ENCODE measurements around the gene TANGO6. TPM values are rescaled to one million over a fixed set of nuclear protein-coding genes. Genes with fewer than 3 reads are reported as not detected.

The TANGO6 gene
- total RNA-seq, 2 donors from 2014 or later, result 9.6 to 15.3 TPM

- Histone ChIP-seq H3K9me3 (ENCODE audit: control insufficient read depth, low read length) (no peaks in the 10 kb centered on the region), H3K4me1 (ENCODE audit: control insufficient read depth, insufficient read depth, low read length) (no peaks in the 10 kb centered on the region), H3K4me3 (ENCODE audit: low read length) (no peak overlapping the region), H3K36me3 (ENCODE audit: control insufficient read depth, insufficient read depth, low read length) (peaks cover 6% of the 10 kb centered on the region), H3K27me3 (ENCODE audit: control insufficient read depth, insufficient read depth, low read length, poor library complexity, severe bottlenecking) (no peaks in the 10 kb centered on the region), H3K9ac (ENCODE audit: extremely low read depth, low read length, poor library complexity, severe bottlenecking) (no peak overlapping the region), H3K27ac (ENCODE audit: low read depth, low read length) (no peak overlapping the region)
- Mint-ChIP-seq H3K9me3 (peaks cover 7% of the 10 kb centered on the region), H3K27ac (no peak overlapping the region), H3K4me3 (no peak overlapping the region), H3K4me1 (peaks cover 3% of the 10 kb centered on the region), H3K36me3 (ENCODE audit: low read depth) (no peaks in the 10 kb centered on the region), H3K27me3 (ENCODE audit: insufficient read depth) (no peaks in the 10 kb centered on the region)
- DNase-seq, result no peak
- TF ChIP-seq, protein P1, sequence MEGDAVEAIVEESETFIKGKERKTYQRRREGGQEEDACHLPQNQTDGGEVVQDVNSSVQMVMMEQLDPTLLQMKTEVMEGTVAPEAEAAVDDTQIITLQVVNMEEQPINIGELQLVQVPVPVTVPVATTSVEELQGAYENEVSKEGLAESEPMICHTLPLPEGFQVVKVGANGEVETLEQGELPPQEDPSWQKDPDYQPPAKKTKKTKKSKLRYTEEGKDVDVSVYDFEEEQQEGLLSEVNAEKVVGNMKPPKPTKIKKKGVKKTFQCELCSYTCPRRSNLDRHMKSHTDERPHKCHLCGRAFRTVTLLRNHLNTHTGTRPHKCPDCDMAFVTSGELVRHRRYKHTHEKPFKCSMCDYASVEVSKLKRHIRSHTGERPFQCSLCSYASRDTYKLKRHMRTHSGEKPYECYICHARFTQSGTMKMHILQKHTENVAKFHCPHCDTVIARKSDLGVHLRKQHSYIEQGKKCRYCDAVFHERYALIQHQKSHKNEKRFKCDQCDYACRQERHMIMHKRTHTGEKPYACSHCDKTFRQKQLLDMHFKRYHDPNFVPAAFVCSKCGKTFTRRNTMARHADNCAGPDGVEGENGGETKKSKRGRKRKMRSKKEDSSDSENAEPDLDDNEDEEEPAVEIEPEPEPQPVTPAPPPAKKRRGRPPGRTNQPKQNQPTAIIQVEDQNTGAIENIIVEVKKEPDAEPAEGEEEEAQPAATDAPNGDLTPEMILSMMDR (conservative IDR thresholded peaks at IDR 0.05), result no peak
- WGBS, 2 experiments (ENCODE audit: insufficient coverage in 1 of 2, insufficient read length in 1 of 2), result 82 to 100% methylated on average over 1 of the region's 1 CpG
Measured at GRCh38 chr16:68857479-68857878, 14.1 kb downstream of the TANGO6 start.

GRCh38 chr16:68859828-68860227 is 16.5 kb downstream of the TANGO6 start:
- Mint-ChIP-seq H3K27me3 (ENCODE audit: insufficient read depth) (no peaks in the 10 kb centered on the region), H3K4me3 (no peak overlapping the region), H3K36me3 (ENCODE audit: low read depth) (peaks cover 11% of the 10 kb centered on the region), H3K4me1 (peaks cover 3% of the 10 kb centered on the region), H3K9me3 (peaks cover 7% of the 10 kb centered on the region), H3K27ac (no peak overlapping the region)
- Histone ChIP-seq H3K36me3 (ENCODE audit: control insufficient read depth, insufficient read depth, low read length) (peaks cover 6% of the 10 kb centered on the region), H3K4me3 (ENCODE audit: low read length) (no peak overlapping the region), H3K27me3 (ENCODE audit: control insufficient read depth, insufficient read depth, low read length, poor library complexity, severe bottlenecking) (no peaks in the 10 kb centered on the region), H3K9me3 (ENCODE audit: control insufficient read depth, low read length) (no peaks in the 10 kb centered on the region), H3K9ac (ENCODE audit: extremely low read depth, low read length, poor library complexity, severe bottlenecking) (no peak overlapping the region), H3K4me1 (ENCODE audit: control insufficient read depth, insufficient read depth, low read length) (no peaks in the 10 kb centered on the region), H3K27ac (ENCODE audit: low read depth, low read length) (no peak overlapping the region)
- TF ChIP-seq, protein P1 (conservative IDR thresholded peaks at IDR 0.05), result no peak
- no peak for DNase-seq
- 96 to 97% methylated on average over 4 of the region's 4 CpGs for WGBS, 2 experiments (ENCODE audit: insufficient coverage in 1 of 2, insufficient read length in 1 of 2)

DNA sequence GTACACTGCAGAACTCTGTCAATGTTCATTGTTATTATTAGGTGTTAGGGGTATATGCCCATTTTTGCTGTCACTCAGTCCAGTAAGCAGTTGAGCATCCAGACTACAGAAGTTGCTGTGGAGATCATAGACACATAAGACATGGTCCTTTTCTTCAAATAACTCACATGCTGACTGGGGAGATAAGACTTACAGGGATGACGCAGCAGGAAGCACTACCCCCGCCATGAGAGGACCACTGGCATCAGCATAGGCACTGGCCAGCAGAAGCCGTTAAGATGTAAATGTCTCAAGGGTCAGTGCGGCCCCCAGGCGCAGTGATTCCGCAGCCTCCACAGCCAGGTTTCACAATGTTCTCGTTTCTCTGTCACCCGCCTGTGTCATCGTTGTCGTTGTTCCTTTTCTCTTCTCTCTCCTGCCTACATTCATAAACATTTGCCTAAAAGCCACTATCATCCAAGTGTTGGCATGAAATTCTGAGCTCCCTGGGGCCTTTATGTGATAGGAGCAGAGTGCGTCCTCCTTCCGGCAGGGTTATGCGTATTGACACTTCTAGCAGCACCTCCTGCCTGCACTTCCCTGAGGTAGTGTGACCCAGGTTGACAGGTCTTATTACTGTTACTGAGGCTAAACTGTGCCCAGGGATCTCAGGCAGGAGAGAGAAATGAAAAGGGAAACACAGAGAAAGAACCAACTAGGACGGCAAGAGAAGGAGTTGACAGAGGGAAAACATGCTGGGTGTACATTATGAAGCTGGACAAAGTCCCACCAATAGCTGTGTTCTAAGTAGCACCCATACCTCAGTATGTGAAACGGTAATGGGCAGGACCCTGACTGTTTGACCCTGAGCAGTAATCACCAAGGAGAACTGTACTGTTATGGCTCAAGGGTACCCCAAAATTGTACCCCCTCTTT is 17.9 kb downstream of the TANGO6 start:
- H3K27ac Mint-ChIP-seq, result no peak overlapping the region
- WGBS, 2 experiments (ENCODE audit: insufficient coverage in 1 of 2, insufficient read length in 1 of 2), result 90 to 91% methylated on average over 14 to 15 of the region's 15 CpGs
- TF ChIP-seq, protein P1 (conservative IDR thresholded peaks at IDR 0.05), result no peak

More for the DNA sequence above, 17.9 kb downstream of the TANGO6 start:
- Mint-ChIP-seq H3K4me1 (peaks cover 3% of the 10 kb centered on the region), H3K4me3 (no peak overlapping the region), H3K36me3 (ENCODE audit: low read depth) (peaks cover 13% of the 10 kb centered on the region), H3K27me3 (ENCODE audit: insufficient read depth) (no peaks in the 10 kb centered on the region), H3K9me3 (peaks cover 6% of the 10 kb centered on the region)
- no peak overlapping the region for H3K9ac ChIP-seq (ENCODE audit: extremely low read depth, low read length, poor library complexity, severe bottlenecking)
- no peak overlapping the region for H3K4me3 ChIP-seq (ENCODE audit: low read length)
- H3K4me1 ChIP-seq (ENCODE audit: control insufficient read depth, insufficient read depth, low read length), result no peaks in the 10 kb centered on the region
- H3K9me3 ChIP-seq (ENCODE audit: control insufficient read depth, low read length), result no peaks in the 10 kb centered on the region
- H3K36me3 ChIP-seq (ENCODE audit: control insufficient read depth, insufficient read depth, low read length), result peaks cover 6% of the 10 kb centered on the region
- no peaks in the 10 kb centered on the region for H3K27me3 ChIP-seq (ENCODE audit: control insufficient read depth, insufficient read depth, low read length, poor library complexity, severe bottlenecking)
- H3K27ac ChIP-seq (ENCODE audit: low read depth, low read length), result no peak overlapping the region
- no peak for DNase-seq
